Germinal center (tissue), 1 donor: Measurements from ENCODE around the gene TIMM22.

Experiments
- DNase-seq: peaks from one replicate; pipeline ENCODE4 v3.0.0; 2012; ENCODE audit warnings: mixed read lengths, low spot score

TIMM22 gene

DNA sequence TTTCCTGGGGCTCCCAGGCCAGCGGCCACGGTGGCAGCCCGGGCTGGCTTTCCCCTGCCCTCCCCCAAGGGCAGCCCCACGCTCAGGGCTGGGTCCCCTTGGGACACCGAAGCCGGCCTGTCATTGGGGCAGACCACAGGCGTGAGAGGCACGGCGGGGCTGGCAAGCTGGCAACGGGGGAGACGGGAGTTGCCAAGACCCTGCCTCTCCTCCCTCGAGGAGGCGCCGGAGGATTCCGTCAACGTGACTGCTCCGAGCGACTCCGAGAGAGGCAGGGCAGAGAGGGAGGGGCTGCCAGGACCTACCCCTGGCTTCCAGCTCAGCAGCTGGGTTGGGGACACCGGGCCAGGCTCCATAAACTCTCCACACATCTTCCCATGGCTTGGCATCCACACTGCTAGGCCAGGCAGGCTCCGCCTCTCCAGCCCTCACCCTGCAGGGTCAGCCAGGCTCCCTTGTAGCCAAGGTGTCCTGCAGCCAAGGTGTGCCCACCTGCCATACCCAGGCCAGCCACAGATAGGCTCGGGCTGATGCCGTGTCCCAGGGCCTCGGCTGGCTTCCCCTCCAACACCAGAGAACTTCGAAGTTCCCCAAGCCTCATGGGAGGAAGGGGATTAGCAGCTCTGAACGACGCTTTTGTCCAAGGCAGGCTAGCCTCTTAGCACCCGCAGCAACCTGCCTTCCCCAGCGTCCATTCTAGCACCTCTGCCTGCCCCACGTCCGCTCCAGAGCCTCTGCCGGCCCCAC, 25.5 kb downstream of the TIMM22 start:
- no peak for DNase-seq

DNA sequence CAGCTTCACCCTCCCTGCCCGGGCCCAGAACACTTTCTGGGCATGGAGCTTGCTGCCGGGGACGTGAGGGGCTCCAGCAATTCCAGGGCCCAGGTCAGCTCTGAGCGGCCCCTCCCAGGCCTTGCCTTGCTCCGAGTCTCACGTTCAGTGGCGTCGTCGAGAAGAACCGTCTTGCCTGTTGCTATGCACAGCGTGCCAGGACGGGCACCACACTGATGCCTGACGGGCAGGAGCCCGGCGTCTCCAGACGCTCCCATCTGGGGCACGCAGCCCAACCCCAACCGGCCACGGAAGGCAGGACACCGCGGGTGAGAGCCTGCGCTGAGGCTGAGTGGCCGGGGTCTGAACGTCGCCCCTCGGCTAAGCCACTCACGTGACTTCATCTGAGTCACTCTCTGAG, 27.1 kb downstream of the TIMM22 start:
- DNase-seq = no peak

DNA sequence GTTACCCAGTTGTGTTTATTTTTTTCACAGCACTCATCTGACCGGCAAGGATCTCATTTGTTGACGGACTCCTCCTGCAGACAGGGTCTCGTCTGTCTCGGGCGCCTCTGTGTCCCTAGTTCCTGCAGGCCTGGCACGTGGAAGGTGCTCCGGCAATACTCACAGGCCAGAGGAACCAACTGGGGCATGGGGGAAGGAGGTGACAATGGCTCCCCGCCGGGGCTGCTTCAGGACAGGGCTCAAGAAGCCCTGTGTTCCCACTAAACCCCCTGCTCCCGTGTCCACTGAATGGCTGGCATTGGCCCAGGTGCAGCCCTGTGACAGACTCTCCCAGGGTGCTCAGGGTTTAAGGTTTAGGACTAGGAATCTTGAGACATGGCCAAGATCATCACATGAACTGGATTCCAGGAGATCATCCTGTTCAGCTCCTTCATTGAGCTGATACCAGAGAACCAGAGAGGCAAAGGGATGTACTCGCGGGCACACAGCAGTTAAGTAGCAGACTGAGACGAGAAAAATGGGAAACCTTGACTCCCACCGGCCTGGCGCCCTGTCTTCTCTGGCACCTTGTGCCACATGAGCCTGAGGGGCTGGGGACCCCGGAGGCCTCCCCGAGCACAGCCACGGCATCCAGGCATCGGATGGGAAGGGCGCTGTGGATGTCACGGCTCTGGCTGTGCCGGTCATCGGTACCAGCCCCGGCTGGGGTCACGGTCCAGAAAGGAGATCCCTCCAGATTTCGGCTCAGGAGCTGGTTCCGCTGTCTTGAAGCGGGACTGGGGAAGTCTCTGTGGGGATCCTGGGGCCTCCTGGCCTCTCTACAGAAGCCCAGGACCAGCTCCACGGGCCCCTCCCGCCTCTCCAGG, 29.0 kb downstream of the TIMM22 start:
- no peak for DNase-seq

DNA sequence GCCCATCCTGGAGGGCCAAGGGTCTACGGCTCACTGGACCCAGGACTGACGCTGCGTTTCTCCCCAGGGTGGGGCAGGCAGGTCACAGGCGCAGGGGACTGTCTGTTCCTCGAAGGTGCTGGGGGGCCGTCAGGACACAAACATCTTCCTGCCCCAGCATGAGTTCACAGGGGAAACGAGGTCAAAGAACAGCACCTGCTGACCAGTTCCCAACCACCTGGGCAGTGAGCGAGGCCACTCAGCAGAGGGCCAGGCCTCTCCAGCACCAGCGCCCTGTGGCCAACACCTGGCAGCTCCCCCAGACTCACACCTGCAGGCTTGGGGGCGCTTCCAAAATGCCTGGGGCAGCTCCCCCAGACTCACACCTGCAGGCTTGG, 29.7 kb downstream of the TIMM22 start:
- no peak for DNase-seq

DNA sequence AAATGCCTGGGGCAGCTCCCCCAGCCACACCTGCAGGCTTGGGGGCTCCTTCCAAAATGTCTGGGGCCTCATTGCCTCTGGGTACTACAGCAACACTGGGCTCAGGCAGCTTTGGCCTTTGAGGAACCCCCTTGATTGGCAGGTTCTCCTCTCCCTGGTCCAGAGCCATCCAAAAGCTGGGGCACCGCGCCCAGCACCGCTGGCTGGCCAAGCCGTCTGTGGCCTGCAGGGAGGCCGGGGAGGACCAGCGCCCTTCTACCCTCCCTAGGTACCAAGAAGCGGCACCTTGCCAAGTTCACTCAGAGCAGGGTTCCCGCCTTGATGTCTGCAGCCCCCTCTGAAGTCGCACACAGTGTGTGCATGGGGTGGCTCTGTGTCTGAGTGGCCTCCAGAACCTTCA, 30.1 kb downstream of the TIMM22 start:
- no peak for DNase-seq

DNA sequence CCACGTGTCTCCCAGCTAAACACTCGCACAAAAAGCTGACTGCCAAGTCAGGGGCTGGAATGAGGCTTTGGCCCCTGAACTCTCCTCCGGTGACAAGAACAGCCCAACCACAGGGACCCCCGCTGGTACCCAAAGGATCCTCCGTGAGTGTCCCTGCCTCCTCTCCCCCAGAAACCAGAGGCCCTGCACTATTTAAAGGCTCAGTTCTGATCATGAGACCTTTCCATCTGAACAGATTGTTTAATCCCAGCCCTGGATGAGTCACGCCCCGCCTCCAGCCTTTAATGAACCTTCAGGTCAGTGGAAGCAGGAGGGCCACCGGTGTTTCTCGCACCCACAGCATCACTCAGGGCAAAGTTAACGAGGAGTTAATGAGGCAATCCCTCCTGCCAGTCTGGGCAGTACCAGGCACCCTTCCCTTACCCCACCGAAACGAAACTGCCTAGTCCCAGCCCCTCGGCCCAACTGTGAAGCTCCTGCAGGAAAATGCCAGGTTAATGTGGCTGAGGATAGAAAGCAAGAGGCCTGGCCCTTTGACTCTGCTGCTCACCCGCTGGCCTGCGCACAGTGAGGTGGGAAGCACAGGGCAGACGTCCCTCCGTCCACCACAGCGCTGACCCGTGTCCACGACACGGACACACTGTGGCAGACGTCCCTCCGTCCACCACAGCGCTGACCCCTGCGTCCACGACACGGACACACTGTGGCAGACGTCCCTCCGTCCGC, 32.4 kb downstream of the TIMM22 start:
- no peak for DNase-seq

DNA sequence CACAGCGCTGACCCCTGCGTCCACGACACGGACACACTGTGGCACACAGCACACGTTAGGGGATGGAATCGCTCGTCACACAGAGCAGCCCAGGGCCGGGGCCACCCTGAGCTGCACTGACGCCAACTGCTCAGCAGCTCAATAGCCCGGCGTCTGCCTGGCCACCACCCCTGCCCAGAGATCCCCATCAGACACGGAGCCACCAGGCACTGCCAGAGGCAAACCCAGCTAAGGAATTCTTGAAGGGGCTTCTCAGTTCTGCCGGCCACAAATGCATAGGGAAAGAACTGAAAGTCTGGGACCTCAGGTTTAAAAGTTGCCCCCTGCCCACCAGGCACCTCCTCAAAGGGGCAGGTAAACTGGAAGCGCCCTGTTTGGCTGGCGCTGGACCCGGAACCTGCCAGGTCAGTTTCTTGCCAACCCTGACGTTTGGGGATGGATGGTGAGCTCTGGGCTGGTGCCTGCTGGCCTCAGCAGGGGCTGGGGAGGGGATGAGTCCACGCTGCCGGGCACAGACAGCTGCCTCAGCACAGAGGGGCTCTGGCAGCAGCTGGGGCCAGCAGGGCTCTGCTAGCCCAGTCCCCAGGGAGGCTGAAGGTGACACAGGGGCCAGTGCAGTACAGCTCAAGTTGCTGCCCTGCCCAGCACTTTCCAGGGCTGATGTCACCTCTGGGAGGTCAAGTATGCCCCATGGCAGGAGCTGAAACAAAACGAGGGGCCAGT, 33.2 kb downstream of the TIMM22 start:
- DNase-seq = no peak

DNA sequence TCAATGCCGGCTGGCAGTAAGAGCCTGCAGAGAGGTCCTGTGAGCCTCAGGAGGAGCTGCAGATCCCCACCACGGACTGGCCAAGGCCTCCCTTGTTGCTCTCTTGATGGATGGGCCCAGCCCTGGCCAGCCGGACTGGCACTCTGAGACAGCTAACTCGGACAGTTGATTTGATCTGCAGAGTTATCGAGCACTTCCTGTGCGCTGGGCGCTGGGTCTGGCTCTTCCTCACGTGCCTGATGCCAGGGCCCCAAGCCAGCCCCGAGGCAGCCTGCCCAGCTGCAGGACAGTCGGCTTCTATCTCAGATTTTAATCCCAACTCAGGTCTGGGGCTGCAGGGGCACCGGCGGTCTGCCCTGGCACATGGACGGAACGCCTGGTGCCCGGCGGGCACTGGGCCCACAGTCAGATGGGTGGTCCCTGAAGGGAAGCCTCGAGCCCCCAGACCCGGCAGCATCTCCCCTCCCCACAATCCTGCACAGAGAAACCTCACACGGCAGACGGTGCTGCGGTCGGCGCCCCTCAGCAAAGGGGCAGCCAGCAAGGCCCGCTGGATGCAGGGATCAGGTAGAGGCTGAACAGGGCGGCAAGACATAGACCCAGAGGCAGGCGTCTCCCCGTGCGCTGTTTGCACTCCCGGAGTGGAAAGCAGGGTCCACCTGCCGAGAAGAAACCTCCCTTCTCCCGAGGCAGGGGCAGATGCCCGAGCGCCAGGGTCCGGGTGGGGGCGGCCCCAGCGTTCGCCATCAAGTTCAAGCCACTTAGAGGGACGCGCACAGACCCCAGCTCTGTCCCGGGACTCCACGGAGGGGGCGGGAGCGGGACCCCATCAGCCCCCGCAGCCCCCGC, 34.0 kb downstream of the TIMM22 start:
- DNase-seq = no peak

DNA sequence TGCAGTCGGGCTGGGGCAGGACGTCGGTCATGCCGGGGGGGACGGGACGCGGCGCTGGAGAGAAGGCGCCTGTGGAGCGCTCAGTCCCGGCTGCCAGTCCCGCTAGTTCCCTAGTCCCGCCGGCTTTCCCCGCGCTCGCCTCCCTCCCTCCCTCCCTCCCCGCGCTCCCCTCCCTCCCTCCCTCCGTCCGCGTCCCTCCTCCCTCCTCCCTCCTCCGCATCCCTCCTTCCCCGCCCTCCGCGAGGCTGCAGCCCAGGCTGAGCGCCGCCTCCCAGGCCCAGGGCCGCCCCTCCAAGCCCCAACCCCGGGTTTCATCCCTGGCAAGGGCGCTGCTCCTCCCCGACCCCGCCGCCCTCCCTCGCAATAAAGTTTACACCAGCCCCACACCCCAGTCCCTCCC, 34.8 kb downstream of the TIMM22 start:
- no peak for DNase-seq

DNA sequence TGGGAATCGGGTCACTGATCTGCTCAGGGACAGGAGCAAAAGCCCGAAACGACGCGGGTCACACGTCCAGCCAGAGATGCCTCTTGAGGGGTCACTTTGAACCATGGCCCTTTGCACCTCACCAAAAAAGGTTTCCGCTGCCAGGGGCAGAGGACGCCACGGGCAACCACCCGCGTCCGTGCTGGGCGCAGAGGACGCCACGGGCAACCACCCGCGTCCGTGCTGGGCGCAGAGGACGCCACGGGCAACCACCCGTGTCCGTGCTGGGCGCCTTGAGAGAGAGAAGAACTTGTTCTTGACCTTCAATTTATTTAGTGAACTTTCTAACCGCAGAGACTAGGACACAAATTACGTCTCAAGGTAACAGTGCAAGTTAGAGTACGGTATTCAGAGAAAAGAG, 35.5 kb downstream of the TIMM22 start:
- no peak for DNase-seq

DNA sequence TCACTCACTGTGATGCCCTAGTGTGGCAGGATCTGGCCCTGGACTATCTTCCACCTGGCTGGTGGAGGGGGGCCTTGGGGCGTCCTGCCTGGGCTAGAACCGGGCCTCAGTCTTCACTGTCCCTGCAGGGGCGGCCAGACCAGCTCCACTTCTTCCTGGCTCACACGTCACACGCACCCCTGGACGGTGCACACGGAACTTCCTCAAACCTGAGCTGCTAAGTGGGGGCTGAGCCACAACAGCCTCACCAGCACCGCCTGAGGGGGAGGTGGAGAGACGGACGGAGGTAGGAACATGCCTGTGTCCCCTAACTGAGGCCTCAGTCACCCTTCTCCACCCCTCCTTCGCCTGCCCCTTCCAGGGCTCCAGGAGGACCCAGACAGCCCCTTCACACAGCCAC, 36.6 kb downstream of the TIMM22 start:
- no peak for DNase-seq

DNA sequence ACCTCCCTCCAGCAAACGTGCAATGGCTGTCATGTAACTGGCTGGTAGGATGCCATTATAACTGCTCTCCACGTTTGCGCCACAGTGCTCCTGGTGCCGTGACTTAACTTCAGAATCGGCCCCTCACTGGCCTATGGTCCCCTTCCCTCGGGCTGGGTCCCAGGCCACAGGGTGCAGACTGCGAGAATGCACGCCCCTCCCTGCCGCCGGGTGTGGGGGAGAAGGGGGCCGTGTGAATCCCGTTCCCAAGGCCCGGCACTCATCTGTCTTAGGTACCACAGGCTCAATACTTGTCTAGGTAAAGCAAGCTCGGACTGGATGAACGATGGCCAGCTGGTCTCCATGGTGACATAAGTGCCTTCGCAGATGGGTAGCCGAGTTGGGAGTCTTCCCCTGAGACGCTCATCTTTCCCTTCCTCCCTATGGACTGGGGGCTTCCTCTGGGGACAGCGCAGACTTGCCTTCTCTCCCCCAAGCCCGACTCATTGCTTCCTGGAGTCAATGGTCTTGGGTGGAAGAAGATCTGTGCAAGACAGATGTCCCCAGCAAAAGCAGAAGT, 37.8 kb downstream of the TIMM22 start:
- DNase-seq = no peak

DNA sequence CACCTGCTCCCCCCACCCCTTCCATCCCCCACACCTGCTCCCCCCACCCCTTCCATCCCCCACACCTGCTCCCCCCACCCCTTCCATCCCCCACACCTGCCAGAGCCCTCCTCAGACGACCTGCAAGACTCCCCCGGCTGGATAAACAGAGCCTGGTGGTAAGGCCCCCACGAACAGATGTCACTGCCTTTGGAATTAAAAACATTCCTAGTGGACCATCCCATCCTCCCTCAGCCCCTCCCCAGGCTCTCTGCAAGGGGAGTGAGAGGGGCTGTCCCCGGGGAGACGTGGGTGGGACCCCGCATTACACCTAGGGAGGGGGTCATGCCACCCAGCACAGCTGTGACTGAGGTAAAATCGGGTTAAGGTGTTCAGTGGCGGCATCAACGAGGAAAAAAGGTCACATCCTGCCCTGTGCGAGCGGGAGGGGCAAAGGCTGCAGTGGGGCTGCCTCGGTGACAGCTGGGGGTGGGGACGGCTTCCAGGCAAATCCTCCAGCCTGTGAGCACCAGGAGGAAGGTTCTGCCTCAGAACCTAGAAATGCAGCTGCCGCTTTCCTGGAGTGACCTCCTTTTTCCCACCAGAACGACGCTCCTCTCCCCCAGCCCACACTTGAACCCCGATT, 38.7 kb downstream of the TIMM22 start:
- DNase-seq = no peak

DNA sequence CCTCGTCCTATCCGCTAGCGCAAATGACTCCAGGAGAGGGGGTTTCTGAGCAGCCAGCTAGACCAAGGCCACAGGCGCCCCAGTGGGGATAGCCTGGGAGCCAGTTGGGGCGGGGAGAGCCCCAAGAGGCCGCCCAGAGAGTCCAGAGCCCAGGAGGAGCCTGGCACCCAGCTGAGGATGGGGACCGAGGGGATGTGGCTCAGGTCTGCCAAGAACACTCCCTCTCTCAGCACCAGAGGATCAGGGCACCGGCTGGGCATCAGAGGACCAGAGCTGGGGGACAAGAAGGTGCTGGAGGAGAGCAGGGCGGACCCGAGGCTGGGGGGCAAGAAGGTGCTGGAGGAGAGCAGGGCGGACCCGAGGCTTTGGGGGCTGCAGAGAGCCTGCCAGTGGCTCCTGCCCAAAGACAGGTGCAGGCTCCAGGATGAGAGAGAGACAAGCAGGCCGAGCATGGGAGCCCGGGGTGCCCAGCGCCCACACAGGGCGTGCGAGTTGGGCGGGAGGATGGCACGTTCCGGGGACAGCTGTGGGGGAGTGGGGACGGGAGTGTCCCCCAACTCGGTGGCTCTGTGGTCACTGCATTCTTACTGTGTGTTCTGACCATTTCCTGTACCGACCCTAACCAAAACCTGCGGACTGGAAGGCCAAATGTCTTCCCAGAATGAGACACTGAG, 39.4 kb downstream of the TIMM22 start:
- no peak for DNase-seq

DNA sequence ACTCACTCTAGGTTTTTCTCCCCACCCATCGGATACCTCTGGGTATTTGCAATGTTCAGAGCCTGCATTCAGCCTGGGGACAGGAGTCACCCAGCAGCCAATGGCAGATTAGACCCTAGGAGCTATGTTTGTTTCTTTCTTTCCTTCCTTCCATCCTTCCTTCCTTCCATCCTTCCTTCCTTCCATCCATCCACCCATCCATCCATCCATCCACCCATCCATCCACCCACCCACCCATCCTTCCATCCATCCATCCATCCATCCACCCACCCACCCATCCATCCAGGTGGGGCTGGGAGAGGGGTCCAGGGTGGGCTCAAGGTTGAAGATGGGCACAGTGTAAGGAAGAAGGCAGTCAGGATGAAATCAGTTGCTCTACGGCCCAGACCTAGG, 39.9 kb downstream of the TIMM22 start:
- no peak for DNase-seq

DNA sequence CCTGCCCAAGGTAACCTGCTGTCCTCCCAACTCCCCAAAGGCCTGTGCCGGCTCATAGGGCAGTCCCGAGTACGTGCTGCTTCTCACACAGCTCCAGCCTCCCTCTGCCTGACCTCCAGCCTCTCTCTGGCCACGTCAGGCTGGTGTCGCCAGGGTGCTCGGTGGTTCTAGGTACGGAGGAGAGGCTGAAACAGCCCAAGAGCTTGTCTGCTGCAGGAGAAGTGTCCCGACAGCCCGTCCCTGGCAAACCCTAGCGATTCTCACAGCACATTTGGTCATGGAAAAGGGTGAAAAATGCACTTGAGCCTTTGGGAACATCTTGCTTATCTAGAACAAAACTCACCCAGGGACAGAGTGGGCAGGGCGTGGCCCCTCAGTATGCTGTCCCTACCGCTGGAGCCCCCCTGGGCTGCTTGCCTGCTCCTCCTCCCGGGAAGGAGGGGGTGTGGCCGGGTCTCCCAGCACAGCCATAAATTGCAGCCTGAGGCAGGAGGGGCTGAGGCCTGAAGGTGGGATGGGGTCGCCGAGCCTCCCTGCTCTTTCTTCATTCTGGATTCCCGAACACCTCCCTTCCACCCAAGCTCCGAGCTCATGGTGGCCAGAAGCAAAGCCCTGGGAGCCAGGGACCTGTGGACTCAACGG, 40.4 kb downstream of the TIMM22 start:
- no peak for DNase-seq

DNA sequence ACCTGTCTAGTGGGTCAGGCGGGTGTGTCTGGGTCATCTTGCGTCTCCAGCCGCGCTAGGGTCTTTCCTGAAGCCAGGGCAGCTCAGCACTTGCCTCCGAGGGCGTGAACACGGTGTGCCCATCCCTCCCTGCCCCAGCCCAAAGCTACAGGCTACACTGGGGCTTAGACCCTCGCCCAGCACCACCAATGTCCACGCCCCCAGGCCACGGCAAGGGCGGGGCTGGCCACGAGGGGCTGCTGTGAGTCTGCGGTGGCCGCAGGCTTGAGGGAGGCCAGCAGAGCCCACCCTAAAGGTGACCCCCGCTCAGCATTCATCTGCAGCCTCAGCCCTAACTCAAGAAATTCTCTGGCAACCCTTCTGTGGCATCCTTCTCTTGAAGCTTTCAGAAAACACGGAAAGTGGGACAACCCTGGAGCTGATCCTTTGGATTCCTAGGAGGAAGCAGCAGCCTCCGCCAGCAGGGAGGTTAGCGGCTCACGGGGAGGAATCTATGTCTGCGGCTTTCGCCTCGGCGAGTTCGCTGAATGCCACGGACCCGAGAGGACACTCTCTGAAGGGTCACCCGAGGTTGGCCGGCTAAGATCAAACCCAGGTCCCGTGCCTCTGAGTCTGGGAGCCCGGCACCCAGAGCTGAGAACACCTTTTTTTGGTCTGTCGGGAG, 41.7 kb downstream of the TIMM22 start:
- no peak for DNase-seq

DNA sequence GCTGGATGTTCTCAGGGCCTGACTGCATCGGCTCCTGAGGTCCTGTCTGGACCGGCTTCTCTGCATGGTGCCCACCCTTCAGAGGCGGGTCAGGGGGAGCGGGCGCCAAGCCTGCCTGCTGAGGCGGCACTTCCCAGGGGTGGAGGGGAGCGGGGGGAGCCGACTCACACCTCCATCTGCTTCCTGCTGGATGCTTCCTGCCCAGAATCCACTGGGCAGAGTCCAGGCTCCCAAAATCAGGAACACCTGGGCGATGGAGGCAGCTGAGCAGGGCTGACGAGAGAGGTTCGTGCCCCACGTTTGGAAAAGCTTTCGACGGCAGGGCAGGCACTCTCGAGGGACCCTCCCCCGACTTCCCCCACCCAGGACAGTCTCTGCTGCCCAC, 42.2 kb downstream of the TIMM22 start:
- no peak for DNase-seq
